ENCODE data around the gene ZNF853. TPM values are rescaled to one million over a fixed set of nuclear protein-coding genes. Genes with fewer than 3 reads are reported as not detected.

The ZNF853 gene
- total and polyA plus RNA-seq, 10 of the 15 experiments (the other 5 are each of a cell fraction or from before 2014, with no cell fraction given), result 0.04 to 0.26 (median 0.05) TPM; not detected in 4

- no peak for TF ChIP-seq MYB (IDR thresholded peaks at IDR 0.05; ENCODE audit: borderline replicate concordance, low read depth, low read length)
- 0 out of 2 replicates have a peak, but pooled peaks have one; percentile 36 for TF ChIP-seq TCF3 (IDR thresholded peaks at IDR 0.05; ENCODE audit: borderline replicate concordance, insufficient read depth, low read depth, low read length)
- no peak for TF ChIP-seq TARDBP (IDR thresholded peaks at IDR 0.05; ENCODE audit: borderline replicate concordance)
- TF ChIP-seq, protein P1, sequence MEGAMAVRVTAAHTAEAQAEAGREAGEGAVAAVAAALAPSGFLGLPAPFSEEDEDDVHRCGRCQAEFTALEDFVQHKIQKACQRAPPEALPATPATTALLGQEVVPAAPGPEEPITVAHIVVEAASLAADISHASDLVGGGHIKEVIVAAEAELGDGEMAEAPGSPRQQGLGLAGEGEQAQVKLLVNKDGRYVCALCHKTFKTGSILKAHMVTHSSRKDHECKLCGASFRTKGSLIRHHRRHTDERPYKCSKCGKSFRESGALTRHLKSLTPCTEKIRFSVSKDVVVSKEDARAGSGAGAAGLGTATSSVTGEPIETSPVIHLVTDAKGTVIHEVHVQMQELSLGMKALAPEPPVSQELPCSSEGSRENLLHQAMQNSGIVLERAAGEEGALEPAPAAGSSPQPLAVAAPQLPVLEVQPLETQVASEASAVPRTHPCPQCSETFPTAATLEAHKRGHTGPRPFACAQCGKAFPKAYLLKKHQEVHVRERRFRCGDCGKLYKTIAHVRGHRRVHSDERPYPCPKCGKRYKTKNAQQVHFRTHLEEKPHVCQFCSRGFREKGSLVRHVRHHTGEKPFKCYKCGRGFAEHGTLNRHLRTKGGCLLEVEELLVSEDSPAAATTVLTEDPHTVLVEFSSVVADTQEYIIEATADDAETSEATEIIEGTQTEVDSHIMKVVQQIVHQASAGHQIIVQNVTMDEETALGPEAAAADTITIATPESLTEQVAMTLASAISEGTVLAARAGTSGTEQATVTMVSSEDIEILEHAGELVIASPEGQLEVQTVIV (IDR thresholded peaks at IDR 0.05; ENCODE audit: borderline replicate concordance, partially characterized antibody), result no peak
- TF ChIP-seq, protein P2, sequence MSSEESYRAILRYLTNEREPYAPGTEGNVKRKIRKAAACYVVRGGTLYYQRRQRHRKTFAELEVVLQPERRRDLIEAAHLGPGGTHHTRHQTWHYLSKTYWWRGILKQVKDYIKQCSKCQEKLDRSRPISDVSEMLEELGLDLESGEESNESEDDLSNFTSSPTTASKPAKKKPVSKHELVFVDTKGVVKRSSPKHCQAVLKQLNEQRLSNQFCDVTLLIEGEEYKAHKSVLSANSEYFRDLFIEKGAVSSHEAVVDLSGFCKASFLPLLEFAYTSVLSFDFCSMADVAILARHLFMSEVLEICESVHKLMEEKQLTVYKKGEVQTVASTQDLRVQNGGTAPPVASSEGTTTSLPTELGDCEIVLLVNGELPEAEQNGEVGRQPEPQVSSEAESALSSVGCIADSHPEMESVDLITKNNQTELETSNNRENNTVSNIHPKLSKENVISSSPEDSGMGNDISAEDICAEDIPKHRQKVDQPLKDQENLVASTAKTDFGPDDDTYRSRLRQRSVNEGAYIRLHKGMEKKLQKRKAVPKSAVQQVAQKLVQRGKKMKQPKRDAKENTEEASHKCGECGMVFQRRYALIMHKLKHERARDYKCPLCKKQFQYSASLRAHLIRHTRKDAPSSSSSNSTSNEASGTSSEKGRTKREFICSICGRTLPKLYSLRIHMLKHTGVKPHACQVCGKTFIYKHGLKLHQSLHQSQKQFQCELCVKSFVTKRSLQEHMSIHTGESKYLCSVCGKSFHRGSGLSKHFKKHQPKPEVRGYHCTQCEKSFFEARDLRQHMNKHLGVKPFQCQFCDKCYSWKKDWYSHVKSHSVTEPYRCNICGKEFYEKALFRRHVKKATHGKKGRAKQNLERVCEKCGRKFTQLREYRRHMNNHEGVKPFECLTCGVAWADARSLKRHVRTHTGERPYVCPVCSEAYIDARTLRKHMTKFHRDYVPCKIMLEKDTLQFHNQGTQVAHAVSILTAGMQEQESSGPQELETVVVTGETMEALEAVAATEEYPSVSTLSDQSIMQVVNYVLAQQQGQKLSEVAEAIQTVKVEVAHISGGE (CRISPR knock-in tag; IDR thresholded peaks at IDR 0.05), result no peak
- peak; percentile 31; the same call in 1 of the 2 replicates for TF ChIP-seq CREM (IDR thresholded peaks at IDR 0.05; ENCODE audit: low read depth)
- no peak for TF ChIP-seq RBBP5 (conservative IDR thresholded peaks at IDR 0.05)
- TF ChIP-seq GATAD2B (conservative IDR thresholded peaks at IDR 0.05; ENCODE audit: low read depth), result peak; percentile 16
- TF ChIP-seq, protein P3, sequence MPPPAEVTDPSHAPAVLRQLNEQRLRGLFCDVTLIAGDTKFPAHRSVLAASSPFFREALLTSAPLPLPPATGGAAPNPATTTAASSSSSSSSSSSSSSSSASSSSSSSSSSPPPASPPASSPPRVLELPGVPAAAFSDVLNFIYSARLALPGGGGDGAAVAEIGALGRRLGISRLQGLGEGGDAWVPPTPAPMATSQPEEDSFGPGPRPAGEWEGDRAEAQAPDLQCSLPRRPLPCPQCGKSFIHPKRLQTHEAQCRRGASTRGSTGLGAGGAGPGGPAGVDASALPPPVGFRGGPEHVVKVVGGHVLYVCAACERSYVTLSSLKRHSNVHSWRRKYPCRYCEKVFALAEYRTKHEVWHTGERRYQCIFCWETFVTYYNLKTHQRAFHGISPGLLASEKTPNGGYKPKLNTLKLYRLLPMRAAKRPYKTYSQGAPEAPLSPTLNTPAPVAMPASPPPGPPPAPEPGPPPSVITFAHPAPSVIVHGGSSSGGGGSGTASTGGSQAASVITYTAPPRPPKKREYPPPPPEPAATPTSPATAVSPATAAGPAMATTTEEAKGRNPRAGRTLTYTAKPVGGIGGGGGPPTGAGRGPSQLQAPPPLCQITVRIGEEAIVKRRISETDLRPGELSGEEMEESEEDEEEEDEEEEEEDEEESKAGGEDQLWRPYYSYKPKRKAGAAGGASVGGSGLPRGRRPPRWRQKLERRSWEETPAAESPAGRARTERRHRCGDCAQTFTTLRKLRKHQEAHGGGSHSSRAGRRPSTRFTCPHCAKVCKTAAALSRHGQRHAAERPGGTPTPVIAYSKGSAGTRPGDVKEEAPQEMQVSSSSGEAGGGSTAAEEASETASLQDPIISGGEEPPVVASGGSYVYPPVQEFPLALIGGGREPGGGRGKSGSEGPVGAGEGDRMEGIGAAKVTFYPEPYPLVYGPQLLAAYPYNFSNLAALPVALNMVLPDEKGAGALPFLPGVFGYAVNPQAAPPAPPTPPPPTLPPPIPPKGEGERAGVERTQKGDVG (CRISPR knock-in tag; IDR thresholded peaks at IDR 0.05), result no peak
- TF ChIP-seq, protein P4, sequence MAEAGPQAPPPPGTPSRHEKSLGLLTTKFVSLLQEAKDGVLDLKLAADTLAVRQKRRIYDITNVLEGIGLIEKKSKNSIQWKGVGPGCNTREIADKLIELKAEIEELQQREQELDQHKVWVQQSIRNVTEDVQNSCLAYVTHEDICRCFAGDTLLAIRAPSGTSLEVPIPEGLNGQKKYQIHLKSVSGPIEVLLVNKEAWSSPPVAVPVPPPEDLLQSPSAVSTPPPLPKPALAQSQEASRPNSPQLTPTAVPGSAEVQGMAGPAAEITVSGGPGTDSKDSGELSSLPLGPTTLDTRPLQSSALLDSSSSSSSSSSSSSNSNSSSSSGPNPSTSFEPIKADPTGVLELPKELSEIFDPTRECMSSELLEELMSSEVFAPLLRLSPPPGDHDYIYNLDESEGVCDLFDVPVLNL (IDR thresholded peaks at IDR 0.05; ENCODE audit: low read depth, low read length), result no peak
- TF ChIP-seq SMARCA5 (IDR thresholded peaks at IDR 0.05), result peak; percentile 54; the same call in 1 of the 2 replicates
- TF ChIP-seq, protein P5, sequence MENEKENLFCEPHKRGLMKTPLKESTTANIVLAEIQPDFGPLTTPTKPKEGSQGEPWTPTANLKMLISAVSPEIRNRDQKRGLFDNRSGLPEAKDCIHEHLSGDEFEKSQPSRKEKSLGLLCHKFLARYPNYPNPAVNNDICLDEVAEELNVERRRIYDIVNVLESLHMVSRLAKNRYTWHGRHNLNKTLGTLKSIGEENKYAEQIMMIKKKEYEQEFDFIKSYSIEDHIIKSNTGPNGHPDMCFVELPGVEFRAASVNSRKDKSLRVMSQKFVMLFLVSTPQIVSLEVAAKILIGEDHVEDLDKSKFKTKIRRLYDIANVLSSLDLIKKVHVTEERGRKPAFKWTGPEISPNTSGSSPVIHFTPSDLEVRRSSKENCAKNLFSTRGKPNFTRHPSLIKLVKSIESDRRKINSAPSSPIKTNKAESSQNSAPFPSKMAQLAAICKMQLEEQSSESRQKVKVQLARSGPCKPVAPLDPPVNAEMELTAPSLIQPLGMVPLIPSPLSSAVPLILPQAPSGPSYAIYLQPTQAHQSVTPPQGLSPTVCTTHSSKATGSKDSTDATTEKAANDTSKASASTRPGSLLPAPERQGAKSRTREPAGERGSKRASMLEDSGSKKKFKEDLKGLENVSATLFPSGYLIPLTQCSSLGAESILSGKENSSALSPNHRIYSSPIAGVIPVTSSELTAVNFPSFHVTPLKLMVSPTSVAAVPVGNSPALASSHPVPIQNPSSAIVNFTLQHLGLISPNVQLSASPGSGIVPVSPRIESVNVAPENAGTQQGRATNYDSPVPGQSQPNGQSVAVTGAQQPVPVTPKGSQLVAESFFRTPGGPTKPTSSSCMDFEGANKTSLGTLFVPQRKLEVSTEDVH (IDR thresholded peaks at IDR 0.05; ENCODE audit: low read depth, partially characterized antibody), result no peak
- no peak for TF ChIP-seq SREBF2 (IDR thresholded peaks at IDR 0.05; ENCODE audit: low read length)
- TF ChIP-seq BACH1 (IDR thresholded peaks at IDR 0.05; ENCODE audit: borderline replicate concordance), result peak; percentile 61
- no peak for TF ChIP-seq RB1 (IDR thresholded peaks at IDR 0.05; ENCODE audit: borderline replicate concordance)
- TF ChIP-seq NFYA (IDR thresholded peaks at IDR 0.05; ENCODE audit: borderline replicate concordance, low read depth, low read length), result no peak
Measured at GRCh38 chr7:6637544-6638229, 22.3 kb downstream of the ZNF853 start (continued).
